GM21528 (cell line): ENCODE results near the gene LACC1.

Source experiments
- ATAC-seq: cut with Tn5 transposase; IDR thresholded peaks from one replicate; pipeline ENCODE4 v1.9.1; 2021; ENCODE audit warnings: mild to moderate bottlenecking, moderate library complexity; ENCODE audit not compliant: unreplicated experiment, low FRiP score

LACC1 gene

GRCh38 chr13:43881580-43881979, 1.9 kb downstream of the LACC1 start:
- ATAC-seq: no peak

GRCh38 chr13:43883631-43884030, 3.9 kb downstream of the LACC1 start:
- no peak for ATAC-seq

DNA sequence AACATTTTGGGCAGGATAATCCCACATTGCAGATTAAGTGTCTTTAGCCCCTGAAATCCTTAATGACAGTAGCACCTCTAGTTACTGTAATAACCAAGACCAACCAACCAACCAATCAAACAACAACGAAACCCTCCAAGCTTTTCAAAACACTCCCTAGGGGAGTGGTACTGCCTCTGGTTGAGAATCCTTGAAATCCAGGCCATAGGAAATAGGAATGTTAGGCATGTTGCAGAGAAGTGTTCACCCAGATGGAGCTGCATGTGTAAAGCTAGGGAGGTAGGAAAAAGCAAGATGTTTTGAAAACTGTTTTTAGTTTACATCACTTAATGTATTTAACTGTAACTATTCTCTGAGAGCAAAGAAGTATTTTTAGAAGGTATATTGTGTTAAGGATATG, 4.5 kb downstream of the LACC1 start:
- no peak for ATAC-seq

- ATAC-seq: no peak
Observed at GRCh38 chr13:43894438-43894837, 14.7 kb downstream of the LACC1 start.

GRCh38 chr13:43895940-43896339, 16.2 kb downstream of the LACC1 start:
- no peak for ATAC-seq

- ATAC-seq: no peak
Observed at GRCh38 chr13:43905435-43906031, 25.8 kb downstream of the LACC1 start.

- ATAC-seq: no peak
Observed at GRCh38 chr13:43908156-43909126, 28.7 kb downstream of the LACC1 start.

DNA sequence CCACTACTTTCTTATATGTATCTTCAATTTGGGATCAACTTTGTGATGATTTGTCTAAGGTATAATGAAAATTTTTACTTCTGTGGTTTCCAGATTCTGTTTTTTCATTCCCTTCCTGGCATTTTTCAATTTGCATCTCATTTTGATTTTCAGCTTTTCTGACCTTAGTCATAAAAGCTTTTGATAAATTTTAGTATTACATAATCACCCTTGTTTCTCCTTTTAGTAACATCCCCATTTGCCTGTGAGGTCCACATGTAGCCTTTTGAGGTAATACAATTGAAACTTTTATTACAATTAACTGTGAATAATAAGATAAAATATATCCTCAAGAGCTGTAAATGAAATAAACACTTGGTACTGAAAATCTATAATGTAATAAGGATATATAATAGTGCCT, 31.2 kb downstream of the LACC1 start:
- no peak for ATAC-seq

DNA sequence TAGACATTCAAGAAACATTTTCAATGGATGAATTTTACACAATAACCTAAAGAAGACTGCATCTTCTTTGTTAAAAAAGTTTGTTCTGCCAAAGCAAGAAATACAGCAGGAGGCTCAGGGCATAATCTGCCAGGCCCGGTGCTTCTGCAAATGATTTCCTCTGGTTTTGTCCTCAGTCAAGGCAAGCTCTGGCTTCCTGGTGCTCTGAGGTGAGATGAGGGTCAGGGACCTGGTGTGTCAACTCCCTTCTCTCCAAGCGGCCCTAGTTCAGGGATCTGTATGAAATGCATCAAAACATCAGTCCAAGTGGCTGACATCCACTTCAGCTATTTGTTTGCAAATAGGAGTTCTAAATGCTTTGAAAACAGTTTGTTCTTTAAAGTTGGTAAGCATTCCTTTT, 31.6 kb downstream of the LACC1 start:
- no peak for ATAC-seq

- no peak for ATAC-seq
Observed at GRCh38 chr13:43911871-43912270, 32.2 kb downstream of the LACC1 start.

DNA sequence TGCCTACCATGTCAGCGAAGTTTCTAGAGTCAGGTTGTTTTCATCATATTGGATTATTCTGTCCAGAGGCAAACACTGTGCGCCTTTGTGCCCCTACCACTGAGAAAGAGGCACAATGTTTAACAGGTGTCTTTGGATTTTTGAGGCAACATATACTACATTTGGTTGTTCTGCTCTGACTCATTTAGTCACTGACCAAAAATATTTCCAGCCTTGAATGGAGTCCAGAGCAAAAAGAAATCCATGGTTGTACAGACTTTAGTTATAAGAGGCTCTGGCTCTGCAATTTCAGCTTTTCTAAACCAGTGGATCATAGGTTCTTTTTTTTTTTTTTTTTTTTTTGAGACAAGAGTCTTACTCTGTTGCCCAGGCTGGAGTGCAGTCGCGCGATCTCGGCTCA, 35.7 kb downstream of the LACC1 start:
- no peak for ATAC-seq

GRCh38 chr13:43916828-43917227, 37.1 kb downstream of the LACC1 start:
- ATAC-seq: no peak

- no peak for ATAC-seq
Observed at GRCh38 chr13:43918636-43919035, 38.9 kb downstream of the LACC1 start.

DNA sequence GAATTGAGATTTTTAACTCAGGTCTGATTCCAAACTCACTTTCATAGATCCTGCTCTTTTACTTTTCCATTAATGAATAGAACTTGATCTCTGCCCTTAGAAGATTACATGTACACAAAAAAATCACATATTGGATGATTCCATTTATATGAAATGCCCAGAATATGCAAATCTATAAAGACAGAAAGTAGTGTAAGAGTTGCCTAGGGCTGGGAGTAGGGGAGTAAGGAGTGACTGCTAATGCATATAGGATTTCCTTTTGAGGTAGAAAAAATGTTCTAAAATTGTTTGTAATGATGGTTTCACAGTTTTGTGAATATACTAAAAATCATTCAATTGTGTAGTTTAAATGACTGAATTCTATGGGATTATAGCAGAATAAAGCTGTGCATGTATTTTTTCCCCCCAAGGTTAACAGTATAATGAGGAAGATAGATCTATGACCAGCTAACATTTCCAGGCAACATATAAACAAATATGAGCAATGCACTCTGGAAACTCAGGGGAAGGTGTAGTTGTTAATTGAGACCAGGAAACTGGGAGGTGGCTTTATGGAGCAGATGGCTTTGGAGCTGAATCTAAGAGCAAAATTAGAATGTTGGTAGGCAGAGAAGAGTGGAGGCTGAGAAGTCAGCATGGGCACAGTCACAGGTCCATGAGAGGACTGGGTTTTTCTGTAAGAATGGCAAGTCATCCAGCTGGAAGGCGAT, 41.4 kb downstream of the LACC1 start:
- no peak for ATAC-seq

- ATAC-seq: peak; percentile 90
Observed at GRCh38 chr13:43924549-43925245, 45.0 kb downstream of the LACC1 start.

DNA sequence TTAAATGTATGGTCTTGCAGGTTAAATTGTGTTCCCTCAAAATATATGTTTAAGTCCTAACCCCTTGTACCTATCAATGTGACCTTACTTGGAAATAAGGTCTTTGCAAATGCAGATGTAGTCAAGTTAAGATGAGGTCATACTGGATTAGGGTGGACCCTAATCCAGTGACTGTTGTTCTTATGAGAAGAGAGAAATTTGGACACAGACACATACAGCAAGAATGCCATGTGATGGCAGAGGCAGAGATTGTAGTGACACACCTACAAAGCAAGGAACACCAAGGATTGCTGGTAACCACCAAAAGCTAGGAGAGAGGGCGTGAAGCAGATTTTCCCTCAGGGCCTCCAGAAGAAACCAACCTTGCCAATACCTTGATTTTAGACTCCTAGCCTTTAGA, 50.2 kb downstream of the LACC1 start:
- ATAC-seq: no peak

GRCh38 chr13:43933378-43933777, 53.7 kb downstream of the LACC1 start:
- peak; percentile 99 for ATAC-seq

DNA sequence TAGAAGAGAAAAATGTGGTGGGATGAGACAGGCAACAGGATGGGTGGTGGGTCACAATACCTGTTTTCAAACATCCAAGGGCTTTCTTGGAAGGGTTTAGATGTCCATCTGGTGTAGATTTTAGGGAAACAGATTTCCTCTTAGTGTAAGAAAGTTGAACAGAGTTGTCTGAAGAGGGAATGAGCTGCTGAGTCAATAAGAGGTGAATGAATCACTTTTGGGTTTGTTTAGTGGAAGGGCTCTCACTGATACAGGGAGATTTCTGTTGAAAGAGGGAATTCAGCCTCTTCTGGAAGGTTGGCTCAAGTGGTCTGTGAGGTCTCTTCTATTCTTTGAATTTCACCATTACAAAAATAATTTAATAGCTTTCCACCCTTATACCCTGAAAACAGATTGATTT, 54.6 kb downstream of the LACC1 start:
- ATAC-seq: no peak

- no peak for ATAC-seq
Observed at GRCh38 chr13:43935878-43936277, 56.2 kb downstream of the LACC1 start.

DNA sequence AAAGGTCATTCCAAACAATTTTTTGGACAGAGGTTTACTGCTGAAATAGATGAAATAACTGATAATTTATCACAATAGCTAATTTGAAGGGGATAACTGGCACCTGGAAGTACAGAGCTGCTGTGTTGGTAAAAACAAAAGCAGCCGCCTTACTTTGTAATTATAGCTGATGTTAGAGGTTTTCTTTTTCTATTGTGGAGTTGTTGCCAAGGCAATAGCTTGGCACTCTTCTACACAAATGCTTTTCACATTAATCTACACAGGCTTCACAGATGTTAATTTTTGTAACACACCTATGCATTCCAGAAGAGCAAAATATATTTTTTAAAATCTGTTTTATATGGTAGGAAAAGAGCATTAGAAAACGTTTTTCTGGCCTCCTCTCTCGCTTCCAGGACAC, 56.9 kb downstream of the LACC1 start:
- no peak for ATAC-seq

GRCh38 chr13:43937839-43938238, 58.1 kb downstream of the LACC1 start:
- no peak for ATAC-seq
